ENCODE data around the gene ALDOA. TPM values are rescaled to one million over a fixed set of nuclear protein-coding genes. Genes with fewer than 3 reads are reported as not detected.

The ALDOA gene
- total RNA-seq, result 263 and 375 TPM in 2 replicates

DNA sequence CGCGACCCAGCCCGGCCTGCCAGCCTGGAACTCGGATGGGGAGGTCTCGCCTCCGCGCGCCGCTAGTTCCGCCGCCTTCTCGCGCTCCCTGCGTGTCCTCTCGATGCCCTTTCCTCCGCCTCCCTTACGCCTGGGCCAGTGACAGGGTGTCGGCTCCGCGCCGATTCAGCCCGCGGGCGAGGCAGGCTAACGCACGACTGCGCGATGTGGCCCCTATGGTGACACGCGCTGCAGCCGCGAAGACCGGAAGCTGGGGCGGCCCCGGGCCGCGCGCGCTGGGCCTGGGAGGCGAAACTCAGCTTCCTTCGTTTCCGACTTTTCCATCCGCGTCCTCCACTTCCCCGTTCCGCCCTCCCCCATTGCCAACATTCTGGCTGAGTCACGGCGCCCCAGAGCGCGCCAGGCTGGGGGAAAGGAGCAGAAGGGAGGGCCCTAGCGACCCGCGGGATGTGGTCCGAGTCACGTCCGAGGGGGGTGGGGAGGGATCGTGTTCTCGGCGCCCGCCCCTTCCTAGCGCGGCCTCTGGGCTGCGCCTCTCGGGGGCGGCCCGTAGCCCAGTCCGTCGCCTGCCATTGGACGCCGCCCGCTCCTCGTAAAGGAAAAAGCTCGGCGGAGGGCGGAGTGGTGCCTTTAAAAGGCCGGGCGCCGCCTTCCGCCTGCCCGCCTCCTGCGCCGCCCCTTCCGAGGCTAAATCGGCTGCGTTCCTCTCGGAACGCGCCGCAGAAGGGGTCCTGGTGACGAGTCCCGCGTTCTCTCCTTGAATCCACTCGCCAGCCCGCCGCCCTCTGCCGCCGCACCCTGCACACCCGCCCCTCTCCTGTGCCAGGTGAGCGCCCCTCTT is at the start of gene ALDOA:
Gene ALDOA (plus strand): TSS at position 659 of the 841 bp plus-strand sequence. CDS start 1,138 bp downstream, outside the sequence.

DNA sequence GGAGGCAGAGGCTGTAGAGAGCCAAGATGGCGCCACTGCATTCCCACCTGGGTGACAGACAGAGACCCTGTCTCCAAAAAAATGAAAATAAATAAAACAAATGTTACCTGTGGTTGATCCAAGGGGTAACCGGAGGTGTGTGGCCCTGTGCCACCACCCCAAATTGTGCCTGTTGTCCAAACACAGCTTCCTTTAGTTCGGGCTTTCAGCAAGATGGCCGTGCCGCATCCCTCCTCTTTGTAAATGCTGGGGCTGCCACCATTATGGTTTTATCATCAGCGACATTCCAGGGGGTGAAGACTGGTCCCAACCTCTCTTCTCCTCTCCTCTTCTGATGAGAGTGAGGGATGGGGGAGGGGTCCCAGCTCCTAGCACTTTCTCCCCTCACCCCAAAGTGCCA is 42.7 kb upstream of the ALDOA start, which contains the start of gene C16orf92:
Gene C16orf92 (plus strand): TSS at position 312 of the 400 bp plus-strand sequence. CDS start 143 bp downstream, outside the sequence.

GRCh38 chr16:30030841-30031413 is 34.6 kb upstream of the ALDOA start, which contains the start of gene TLCD3B:
TLCD3B (minus strand) TSS chr16:30031271; CDS start chr16:30030527, 744 bp downstream.

DNA sequence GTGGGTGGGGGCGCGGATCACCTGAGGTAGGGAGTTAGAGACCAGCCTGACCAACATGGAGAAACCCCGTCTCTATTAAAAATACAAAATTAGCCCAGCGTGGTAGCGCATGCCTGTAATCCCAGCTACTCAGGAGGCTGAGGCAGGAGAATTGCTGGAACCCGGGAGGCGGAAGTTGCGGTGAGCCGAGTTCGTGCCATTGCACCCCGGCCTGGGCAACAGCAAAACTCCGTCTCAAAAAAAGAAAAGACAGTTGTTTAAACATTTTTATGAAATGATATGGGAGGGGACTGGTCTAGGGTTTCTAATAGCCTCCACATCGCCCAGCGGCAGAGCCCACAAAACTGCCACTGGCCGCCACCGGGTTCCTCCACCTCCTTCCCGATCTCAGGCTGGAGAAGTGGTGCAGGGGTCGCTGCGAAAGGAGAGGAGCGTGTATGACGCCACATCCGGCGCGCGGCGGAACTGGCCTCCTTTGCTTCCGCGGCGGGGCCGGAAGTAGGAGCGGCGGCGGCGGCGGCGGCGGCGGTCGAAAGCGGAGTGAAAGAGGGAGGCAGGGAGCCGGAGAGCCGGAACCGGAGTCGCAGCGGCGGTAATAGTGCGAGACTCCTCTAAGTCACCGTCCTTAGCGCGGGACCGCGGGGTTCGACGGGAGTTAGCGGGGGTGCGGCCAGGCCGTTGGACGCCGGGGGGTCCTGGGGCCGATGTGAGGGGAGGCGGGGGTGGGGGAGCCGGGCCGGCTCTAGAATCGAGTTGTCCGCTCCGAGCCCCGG is 10.1 kb downstream of the ALDOA start, which contains the start of gene PPP4C:
Gene PPP4C (plus strand): TSS at position 492 of the 773 bp plus-strand sequence. CDS start 384 bp downstream, outside the sequence.

DNA sequence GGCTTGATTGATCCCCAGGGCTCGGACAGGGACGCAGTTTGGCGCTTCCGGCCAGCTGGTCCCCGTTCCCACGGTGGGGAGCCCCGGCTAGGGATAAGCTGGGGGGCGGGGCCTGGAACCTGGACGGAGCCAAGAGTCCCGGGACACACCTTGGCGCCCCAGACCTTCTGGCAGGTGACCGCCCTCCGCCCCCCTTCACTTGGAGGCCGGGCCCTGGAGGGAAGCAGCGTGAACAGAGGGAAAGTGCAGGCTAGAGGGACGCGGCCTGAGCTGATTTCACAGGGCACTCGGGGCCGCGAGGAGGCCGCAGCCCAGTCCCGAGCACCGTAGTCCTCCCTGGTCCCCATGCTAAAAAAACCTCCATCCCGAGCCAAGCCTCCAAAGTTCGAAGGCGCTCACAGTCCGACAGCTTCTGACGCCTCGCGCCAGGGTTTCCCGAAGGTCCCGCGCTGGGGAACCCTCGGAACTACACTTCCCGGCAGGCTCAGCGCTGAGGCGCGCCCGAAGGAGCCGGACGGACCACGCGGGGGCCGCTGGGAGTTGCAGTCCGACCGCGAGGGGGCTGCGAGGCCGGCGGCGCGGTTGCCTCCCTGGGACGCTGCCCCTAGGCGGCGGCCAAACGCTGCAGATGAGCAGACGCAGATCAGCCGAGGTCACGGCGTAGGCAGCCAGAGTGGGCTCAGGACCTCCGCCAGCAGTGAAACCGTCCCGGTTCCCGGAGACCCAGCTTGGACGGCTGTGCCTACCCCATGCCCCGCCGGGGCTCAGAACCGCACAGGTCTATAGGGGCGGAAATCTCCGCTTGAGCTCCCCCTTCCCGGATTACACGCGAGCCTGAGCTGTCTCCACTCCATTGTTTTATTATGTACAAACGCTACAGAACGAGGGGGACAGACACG is 26.2 kb downstream of the ALDOA start, which contains the start of gene TBX6:
Gene TBX6 (minus strand): TSS at position 451 of the 899 bp plus-strand sequence. CDS start 731 bp downstream, outside the sequence.

GRCh38 chr16:30096105-30096861 is 30.7 kb downstream of the ALDOA start, which contains the start of gene YPEL3:
YPEL3 (minus strand) TSS chr16:30096213; CDS start chr16:30095482, 731 bp downstream.

GRCh38 chr16:30113031-30113710 is 47.6 kb downstream of the ALDOA start, which contains the start of gene GDPD3:
GDPD3 (minus strand) TSS chr16:30113537; CDS start chr16:30113478, 59 bp downstream.

Other genes with a start within 250 kb of the ALDOA start
- 12.1 and 12.3 TPM in 2 replicates for gene PAGR1, start 249.6 kb upstream of the ALDOA start, total RNA-seq
- 549 and 610 TPM in 2 replicates for gene MVP, start 245.3 kb upstream of the ALDOA start, total RNA-seq
- gene CDIPT, start 202.5 kb upstream of the ALDOA start, total RNA-seq, result 63.4 and 86.9 TPM in 2 replicates
- 5.5 and 7.5 TPM in 2 replicates for gene SEZ6L2, start 166.2 kb upstream of the ALDOA start, total RNA-seq
- 2.1 and 6.8 TPM in 2 replicates for gene ASPHD1, start 165.3 kb upstream of the ALDOA start, total RNA-seq
- gene KCTD13, start 139.5 kb upstream of the ALDOA start, total RNA-seq, result 3.9 and 5.0 TPM in 2 replicates
- 57.5 and 67.9 TPM in 2 replicates for gene TMEM219, start 103.7 kb upstream of the ALDOA start, total RNA-seq
- 41.3 and 46.7 TPM in 2 replicates for gene TAOK2, start 91.9 kb upstream of the ALDOA start, total RNA-seq
- 6.6 and 7.6 TPM in 2 replicates for gene HIRIP3, start 70.1 kb upstream of the ALDOA start, total RNA-seq
- gene INO80E, start 69.5 kb upstream of the ALDOA start, total RNA-seq, result 11.9 and 13.1 TPM in 2 replicates
- gene DOC2A, start 54.7 kb upstream of the ALDOA start, total RNA-seq, result 0.16 and 0.34 TPM in 2 replicates
- not detected in 2 replicates for gene C16orf92, start 42.6 kb upstream of the ALDOA start, total RNA-seq
- gene TLCD3B, start 34.5 kb upstream of the ALDOA start, total RNA-seq, result not detected in 2 replicates
- gene PPP4C, start 10.2 kb downstream of the ALDOA start, total RNA-seq, result 151 and 167 TPM in 2 replicates
- gene TBX6, start 26.2 kb downstream of the ALDOA start, total RNA-seq, result 0.16 and 0.26 TPM in 2 replicates
- 7.3 and 12.0 TPM in 2 replicates for gene YPEL3, start 30.5 kb downstream of the ALDOA start, total RNA-seq
- gene GDPD3, start 47.8 kb downstream of the ALDOA start, total RNA-seq, result 0.95 and 3.2 TPM in 2 replicates
- gene MAPK3, start 57.5 kb downstream of the ALDOA start, total RNA-seq, result 40.4 and 43.2 TPM in 2 replicates
- gene CORO1A, start 117.8 kb downstream of the ALDOA start, total RNA-seq, result 0.60 and 0.79 TPM in 2 replicates
- 27.8 and 29.3 TPM in 2 replicates for gene BOLA2B, start 127.9 kb downstream of the ALDOA start, total RNA-seq
- 11.6 and 17.2 TPM in 2 replicates for gene SLX1A, start 128.1 kb downstream of the ALDOA start, total RNA-seq
- gene SULT1A3, start 133.5 kb downstream of the ALDOA start, total RNA-seq, result 1.3 and 1.7 TPM in 2 replicates
- 1.1 and 1.7 TPM in 2 replicates for gene NPIPB13, start 182.7 kb downstream of the ALDOA start, total RNA-seq

Measured in bronchial smooth muscle cell (primary cell).